SIG-M5 treated with dmso at 0.1 percent for 504 hours (cell line): ENCODE measurements around the gene RAD51B.

Experiments used
- DNase-seq: peaks from one replicate; lab custom pipeline; 2025; ENCODE audit not compliant: unreplicated experiment; lab: John Stamatoyannopoulos, UW

The RAD51B gene

GRCh38 chr14:68315081-68315480 is 495.5 kb downstream of the RAD51B start:
- no peak for DNase-seq

- DNase-seq = no peak
Observed at GRCh38 chr14:68316078-68316868, 496.7 kb downstream of the RAD51B start.

GRCh38 chr14:68317239-68317638 is 497.7 kb downstream of the RAD51B start:
- DNase-seq = no peak

- no peak for DNase-seq
Observed at GRCh38 chr14:68318828-68319227, 499.2 kb downstream of the RAD51B start.

GRCh38 chr14:68320495-68320894 is 500.9 kb downstream of the RAD51B start:
- no peak for DNase-seq

GRCh38 chr14:68322940-68323620 is 503.5 kb downstream of the RAD51B start:
- DNase-seq = no peak

GRCh38 chr14:68325267-68325807 is 505.8 kb downstream of the RAD51B start:
- no peak for DNase-seq

- DNase-seq = no peak
Observed at GRCh38 chr14:68327231-68327630, 507.7 kb downstream of the RAD51B start.

GRCh38 chr14:68328509-68328908 is 508.9 kb downstream of the RAD51B start:
- no peak for DNase-seq

- no peak for DNase-seq
Observed at GRCh38 chr14:68331426-68331825, 511.8 kb downstream of the RAD51B start.

- DNase-seq = no peak
Observed at GRCh38 chr14:68331991-68332390, 512.4 kb downstream of the RAD51B start.

- no peak for DNase-seq
Observed at GRCh38 chr14:68333262-68333661, 513.7 kb downstream of the RAD51B start.

GRCh38 chr14:68335312-68335711 is 515.7 kb downstream of the RAD51B start:
- DNase-seq = no peak

GRCh38 chr14:68336165-68336564 is 516.6 kb downstream of the RAD51B start:
- no peak for DNase-seq

GRCh38 chr14:68337279-68337678 is 517.7 kb downstream of the RAD51B start:
- no peak for DNase-seq

GRCh38 chr14:68340262-68340661 is 520.7 kb downstream of the RAD51B start:
- DNase-seq = no peak

- no peak for DNase-seq
Observed at GRCh38 chr14:68341411-68342212, 522.0 kb downstream of the RAD51B start.

- no peak for DNase-seq
Observed at GRCh38 chr14:68342216-68342763, 522.7 kb downstream of the RAD51B start.

- no peak for DNase-seq
Observed at GRCh38 chr14:68343534-68344118, 524.0 kb downstream of the RAD51B start.

GRCh38 chr14:68345738-68346137 is 526.2 kb downstream of the RAD51B start:
- no peak for DNase-seq
